ENCODE measurements around the gene KCNG4.

DNA sequence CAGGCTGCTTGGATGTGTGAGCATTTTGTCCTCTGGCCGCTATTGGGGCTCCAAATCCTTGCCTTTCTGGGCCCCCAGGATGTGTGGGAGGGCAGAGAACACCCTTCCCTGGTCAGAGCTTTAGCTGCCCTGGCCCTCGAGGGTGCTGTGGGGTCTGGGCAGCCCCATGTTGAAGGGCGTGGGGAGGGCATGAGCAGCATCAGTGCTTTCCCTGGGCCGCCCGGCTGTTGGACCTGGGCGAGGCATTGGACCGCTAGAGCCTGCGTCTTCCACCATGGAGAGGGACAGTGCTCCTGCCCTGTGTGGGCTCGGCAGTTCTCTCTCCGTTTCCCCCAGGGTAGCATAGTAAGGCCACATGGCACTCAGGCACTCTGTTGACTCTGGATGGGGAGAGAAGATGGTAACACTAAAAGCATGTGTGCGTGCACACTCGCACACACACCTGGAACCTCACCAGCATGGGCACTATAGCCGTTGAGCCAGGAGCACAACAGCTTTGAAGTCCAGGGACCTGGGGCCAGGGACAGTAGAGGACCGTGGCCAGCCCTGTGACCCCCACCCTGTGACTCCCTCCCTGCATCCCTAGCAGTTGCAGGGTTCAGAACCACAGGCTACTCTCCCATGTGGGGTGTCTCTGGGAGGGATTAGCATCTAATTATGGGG lies 42.2 kb downstream of the KCNG4 start:
- no peak for TF ChIP-seq YY1 (tag by site-specific recombination; IDR thresholded peaks at IDR 0.05)
- no peak for TF ChIP-seq MZF1 (tag by site-specific recombination; IDR thresholded peaks at IDR 0.05; ENCODE audit: borderline replicate concordance)
- no peak for TF ChIP-seq ZBTB17 (tag by site-specific recombination; IDR thresholded peaks at IDR 0.05)
- TF ChIP-seq, protein P1, sequence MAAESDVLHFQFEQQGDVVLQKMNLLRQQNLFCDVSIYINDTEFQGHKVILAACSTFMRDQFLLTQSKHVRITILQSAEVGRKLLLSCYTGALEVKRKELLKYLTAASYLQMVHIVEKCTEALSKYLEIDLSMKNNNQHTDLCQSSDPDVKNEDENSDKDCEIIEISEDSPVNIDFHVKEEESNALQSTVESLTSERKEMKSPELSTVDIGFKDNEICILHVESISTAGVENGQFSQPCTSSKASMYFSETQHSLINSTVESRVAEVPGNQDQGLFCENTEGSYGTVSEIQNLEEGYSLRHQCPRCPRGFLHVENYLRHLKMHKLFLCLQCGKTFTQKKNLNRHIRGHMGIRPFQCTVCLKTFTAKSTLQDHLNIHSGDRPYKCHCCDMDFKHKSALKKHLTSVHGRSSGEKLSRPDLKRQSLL (tag by site-specific recombination; IDR thresholded peaks at IDR 0.05): no peak
- TF ChIP-seq, protein P2, sequence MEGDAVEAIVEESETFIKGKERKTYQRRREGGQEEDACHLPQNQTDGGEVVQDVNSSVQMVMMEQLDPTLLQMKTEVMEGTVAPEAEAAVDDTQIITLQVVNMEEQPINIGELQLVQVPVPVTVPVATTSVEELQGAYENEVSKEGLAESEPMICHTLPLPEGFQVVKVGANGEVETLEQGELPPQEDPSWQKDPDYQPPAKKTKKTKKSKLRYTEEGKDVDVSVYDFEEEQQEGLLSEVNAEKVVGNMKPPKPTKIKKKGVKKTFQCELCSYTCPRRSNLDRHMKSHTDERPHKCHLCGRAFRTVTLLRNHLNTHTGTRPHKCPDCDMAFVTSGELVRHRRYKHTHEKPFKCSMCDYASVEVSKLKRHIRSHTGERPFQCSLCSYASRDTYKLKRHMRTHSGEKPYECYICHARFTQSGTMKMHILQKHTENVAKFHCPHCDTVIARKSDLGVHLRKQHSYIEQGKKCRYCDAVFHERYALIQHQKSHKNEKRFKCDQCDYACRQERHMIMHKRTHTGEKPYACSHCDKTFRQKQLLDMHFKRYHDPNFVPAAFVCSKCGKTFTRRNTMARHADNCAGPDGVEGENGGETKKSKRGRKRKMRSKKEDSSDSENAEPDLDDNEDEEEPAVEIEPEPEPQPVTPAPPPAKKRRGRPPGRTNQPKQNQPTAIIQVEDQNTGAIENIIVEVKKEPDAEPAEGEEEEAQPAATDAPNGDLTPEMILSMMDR (tag by site-specific recombination; IDR thresholded peaks at IDR 0.05): no peak
- TF ChIP-seq BCL11A (tag by site-specific recombination; IDR thresholded peaks at IDR 0.05; ENCODE audit: low read depth): no peak
- TF ChIP-seq ZBTB21 (tag by site-specific recombination; IDR thresholded peaks at IDR 0.05): no peak
- TF ChIP-seq ZNF561 (tag by site-specific recombination; IDR thresholded peaks at IDR 0.05; ENCODE audit: borderline replicate concordance): no peak
- no peak for TF ChIP-seq ZNF335 (tag by site-specific recombination; conservative IDR thresholded peaks at IDR 0.05)
- no peak for TF ChIP-seq ZNF514 (tag by site-specific recombination; IDR thresholded peaks at IDR 0.05)
- no peak for TF ChIP-seq ZNF596 (tag by site-specific recombination; IDR thresholded peaks at IDR 0.05)
- no peak for TF ChIP-seq ZEB2 (tag by site-specific recombination; IDR thresholded peaks at IDR 0.05)
- TF ChIP-seq, protein P3, sequence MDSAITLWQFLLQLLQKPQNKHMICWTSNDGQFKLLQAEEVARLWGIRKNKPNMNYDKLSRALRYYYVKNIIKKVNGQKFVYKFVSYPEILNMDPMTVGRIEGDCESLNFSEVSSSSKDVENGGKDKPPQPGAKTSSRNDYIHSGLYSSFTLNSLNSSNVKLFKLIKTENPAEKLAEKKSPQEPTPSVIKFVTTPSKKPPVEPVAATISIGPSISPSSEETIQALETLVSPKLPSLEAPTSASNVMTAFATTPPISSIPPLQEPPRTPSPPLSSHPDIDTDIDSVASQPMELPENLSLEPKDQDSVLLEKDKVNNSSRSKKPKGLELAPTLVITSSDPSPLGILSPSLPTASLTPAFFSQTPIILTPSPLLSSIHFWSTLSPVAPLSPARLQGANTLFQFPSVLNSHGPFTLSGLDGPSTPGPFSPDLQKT (IDR thresholded peaks at IDR 0.05; ENCODE audit: borderline replicate concordance, low read depth, low read length): no peak
- TF ChIP-seq, protein P4, sequence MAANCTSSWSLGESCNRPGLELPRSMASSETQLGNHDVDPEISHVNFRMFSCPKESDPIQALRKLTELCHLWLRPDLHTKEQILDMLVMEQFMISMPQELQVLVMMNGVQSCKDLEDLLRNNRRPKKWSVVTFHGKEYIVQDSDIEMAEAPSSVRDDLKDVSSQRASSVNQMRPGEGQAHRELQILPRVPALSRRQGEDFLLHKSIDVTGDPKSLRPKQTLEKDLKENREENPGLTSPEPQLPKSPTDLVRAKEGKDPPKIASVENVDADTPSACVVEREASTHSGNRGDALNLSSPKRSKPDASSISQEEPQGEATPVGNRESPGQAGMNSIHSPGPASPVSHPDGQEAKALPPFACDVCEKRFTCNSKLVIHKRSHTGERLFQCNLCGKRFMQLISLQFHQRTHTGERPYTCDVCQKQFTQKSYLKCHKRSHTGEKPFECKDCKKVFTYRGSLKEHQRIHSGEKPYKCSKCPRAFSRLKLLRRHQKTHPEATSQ (tag by site-specific recombination; IDR thresholded peaks at IDR 0.05): no peak

Measured in HEK293 (cell line).